GM18511 (cell line): Measurements from ENCODE around the gene HMGCS2.
"Not testable (repeated sequence)": the region's sequence is repeated elsewhere in the genome, so short reads cannot be mapped to it uniquely, and the experiment has no call there.

Experiments used
- ATAC-seq: cut with Tn5 transposase; IDR thresholded peaks from one replicate; pipeline ENCODE4 v1.9.1; 2021; ENCODE audit warnings: mild to moderate bottlenecking, moderate library complexity; ENCODE audit not compliant: unreplicated experiment

HMGCS2 gene

DNA sequence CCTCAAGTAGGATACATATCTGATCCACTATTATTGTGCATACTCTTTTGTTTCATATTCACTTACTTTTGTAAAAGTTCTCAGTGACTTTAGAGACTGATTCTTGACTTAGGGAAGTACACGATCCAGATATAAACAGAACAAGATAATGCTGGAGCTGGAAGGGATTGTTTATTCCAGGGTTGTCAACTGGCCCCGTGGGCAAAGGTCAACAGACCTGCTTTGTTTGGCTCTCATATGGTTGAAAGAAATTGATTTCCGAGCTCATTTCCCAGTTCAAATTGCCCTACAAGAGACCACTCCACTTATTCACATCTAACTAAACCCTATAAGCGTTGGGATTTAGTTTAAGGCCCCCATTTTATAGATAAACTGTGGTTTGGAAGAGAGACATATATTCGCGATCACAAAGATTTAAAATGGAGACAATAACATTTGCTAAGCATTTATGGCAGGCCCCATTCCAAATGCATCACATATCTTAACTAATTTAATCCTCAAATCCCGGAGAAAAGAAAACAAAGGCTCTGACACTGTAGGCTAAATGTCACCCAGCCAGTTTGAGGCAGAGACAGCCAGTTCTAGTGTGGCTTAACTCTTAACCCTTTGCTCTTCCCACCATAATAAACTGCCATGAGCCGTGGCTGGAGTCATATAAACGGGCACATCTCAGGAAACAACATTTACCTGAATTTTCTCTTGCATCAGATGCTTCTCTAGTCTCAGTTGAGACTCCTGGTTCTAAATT, 21.9 kb upstream of the HMGCS2 start:
- ATAC-seq = no peak

DNA sequence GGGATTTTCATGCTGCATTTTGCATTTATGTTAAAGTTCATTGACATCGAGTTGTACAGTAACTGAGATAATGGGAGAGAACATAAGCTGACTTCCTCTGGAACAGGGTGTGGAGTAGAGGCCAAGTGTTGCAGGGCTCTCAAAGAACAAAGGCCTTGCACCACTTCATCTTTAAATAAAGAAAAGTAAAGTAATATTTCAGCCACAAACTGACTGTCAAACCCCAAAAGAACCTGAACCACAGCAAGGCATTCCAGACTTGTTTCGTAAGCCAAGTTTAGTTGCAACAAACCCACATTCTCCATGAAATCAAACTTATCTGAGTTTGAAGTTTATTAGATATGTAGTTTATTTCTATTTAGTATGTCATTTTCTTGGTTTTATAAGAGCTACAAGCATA, 19.1 kb upstream of the HMGCS2 start:
- no peak for ATAC-seq

DNA sequence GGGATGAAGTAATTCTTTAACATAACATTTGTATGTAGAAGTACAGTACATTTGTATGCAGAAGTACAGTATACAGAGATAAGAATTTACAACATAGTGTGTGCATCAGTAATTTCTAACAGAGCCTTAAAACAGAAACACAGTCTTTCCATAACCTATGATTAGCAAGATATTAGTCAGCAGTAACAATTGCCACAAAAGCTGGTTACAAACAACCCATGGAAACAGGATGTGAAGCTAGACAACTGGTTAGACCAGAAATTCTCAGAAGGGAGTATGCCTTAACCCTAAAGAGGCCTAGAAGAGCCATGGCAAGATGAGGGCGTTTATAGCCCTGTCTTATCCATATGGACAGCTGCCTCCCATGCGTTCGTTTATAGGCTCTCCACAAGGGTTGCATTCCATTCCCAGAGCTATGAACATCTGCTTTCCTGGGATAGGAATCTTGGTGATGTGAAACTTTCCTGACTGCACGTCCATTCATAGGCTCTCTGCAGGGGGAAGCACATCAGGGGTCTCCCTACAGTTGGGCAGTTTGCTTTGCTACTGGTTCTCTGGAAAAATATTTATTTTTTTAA, 17.9 kb upstream of the HMGCS2 start:
- not testable (repeated sequence) for ATAC-seq

DNA sequence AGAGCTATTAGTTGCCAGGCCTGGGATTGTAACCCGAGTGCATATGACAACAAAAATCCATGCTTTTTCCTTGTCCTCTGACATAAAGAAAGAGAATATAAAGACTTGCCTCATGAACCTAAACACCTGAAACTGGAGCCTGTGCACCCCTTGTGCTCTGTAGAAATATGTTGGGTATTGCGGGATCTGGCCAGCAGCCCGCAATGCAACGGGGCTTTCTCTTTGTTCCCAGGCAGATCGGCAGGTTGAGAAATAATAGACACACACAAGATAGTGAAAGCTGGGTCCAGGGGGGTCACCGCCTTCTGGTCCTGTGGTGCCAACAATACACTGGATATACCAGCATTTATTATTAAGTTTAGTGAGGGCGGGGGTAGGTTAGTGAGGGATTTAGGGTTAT, 17.3 kb upstream of the HMGCS2 start:
- not testable (repeated sequence) for ATAC-seq

DNA sequence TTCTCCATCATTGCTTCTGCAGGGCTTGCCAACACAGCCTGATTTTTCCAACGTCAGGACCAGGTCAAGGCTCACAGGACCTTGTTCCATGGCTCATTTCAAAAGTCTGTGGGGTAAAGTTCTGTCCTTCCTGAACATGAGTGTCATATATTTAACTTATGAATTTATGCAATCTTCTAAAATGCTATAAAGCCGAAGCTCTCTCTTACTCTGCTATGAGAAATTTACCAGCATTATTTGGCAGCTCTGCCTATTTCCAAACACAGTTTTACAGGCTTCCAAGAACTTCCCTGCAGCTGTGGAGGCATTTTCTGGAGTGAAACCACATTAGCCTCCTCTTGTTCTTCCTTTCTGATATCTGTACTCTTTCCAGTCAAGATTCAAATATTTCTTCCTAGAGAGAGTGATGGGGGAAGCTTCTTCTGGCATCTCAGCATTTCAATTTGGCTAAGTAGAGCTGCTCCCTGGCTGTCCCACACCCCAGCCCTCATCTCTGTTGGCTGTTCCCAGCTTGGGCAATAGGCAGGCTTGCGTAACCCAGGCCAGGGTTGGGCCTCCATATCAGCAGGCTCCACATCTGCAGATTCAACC, 15.6 kb upstream of the HMGCS2 start:
- no peak for ATAC-seq

DNA sequence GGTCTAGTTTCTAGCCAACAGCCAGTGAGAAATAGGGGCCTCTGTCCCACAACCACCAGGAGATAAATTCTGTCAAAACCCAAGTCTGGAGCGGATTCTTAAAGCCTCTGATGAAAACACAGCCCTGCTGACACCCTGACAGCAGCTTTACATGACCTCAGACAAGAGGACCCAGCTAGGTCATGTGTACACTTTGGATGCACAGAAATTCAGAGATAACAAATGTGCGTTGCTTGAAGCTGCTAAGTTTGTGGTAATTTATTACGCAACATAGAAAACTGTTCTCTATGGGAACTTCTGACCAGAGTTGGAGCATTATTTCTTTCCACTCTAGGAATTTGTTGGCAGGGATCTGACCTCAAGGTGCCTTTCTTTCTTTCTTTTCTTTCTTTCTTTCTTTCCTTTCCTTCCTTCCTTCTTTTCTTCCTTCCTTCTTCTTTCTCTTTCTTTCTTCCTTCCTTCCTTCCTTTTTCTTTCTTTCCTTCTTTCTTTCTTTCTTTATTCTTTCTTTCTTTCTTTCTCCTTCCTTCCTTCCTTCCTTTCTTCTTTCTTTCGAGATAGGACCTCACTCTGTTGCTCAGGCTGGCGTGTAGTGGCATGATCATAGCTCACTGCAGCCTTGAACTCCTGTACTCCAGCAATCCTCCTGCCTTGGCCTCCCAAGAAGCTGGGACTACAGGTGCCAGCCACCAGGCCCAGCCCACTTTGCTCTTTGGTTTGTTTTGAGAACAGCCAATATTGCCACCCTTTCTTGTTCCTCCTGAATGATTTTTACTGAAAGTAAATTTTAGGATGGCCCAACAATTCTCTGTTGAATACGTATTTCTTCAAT, 14.9 kb upstream of the HMGCS2 start:
- ATAC-seq = no peak

DNA sequence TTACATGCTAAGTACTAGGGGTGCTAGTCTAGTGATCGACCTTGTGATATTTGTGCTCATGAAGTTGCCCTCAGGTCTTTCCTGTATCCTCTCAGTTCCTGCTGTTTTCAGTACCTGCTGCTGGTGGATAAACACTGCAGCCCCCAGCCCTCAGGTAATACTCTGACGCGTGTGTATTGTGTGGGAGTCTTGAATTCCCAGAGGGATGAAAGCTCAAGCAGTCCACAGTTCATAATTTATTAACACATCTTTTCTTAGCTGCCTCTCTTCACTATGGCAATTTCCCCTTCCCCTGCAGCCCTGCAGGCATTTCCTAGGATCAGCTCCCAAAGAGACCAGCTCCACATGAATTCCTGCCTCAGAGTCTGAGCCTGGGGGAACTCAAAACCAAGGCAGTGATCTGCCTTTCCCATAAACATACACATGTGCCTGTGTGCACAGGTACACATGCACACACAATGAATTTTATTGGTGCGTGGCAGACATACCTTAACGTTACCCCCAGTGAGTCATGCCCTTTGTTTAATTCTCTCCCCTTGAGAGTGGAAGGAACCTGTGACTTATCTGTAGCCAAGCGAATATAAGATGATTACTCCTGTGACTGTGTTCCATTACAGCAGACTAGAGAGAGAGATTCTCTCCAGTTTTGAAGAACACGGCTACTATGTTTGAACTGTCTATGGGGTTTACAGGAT, 14.1 kb upstream of the HMGCS2 start:
- no peak for ATAC-seq

DNA sequence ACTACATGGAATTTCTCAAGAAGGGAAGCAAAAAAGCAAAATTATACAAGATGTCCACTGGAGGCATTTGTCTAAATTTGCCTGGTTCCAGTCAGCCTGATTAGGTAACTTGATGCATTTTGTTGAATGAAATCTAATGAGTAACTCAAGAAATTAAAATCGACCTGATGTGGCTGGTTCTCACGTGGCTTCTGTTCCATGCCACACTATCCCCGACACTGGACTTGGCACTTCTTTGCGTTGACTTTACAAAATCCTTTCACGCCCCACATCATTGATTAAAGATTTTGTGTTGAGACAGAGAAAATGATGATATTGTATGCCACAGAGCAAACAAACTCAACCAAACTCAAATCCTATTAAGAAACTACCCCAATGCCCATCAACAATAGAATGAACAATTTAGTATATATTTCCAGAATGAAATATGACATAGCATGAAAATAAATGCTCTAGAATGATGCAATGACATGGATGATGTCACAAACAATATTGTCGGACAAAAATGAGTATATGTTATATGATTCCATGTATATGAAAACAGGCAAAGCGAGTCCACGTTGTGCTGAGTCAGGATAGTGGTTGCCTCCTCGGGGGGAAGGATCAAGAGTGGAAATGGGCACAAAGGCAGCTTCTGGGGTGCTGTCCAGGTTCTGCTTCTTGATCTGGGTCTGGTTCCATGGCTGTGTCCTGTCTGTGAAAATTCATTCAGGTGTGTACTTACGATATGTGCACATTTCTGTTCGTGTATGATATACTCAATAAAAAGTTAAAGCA, 12.9 kb upstream of the HMGCS2 start:
- ATAC-seq = no peak

DNA sequence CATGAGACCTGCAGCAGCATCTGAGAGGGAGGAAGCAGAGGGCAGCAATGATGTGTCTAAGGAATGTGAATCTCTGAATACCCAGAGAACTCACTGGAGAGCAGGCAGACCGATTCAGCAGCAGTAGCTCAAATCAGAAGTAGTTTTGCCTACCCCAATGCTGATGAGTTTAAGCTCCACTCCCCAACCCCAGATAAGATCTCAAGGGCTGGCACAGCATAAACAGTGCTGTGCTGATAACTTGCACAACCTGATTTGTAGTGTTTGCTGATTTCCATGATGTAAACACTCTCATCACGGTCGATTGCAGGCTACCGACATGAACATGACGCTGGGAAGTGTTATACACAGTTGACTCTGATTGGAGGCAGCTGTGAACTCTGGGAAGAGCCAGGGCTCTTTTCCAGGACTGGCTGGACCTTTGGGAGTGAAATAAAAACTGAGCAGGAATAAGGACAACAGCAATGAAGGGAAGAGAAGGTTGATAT, 11.2 kb upstream of the HMGCS2 start:
- no peak for ATAC-seq

DNA sequence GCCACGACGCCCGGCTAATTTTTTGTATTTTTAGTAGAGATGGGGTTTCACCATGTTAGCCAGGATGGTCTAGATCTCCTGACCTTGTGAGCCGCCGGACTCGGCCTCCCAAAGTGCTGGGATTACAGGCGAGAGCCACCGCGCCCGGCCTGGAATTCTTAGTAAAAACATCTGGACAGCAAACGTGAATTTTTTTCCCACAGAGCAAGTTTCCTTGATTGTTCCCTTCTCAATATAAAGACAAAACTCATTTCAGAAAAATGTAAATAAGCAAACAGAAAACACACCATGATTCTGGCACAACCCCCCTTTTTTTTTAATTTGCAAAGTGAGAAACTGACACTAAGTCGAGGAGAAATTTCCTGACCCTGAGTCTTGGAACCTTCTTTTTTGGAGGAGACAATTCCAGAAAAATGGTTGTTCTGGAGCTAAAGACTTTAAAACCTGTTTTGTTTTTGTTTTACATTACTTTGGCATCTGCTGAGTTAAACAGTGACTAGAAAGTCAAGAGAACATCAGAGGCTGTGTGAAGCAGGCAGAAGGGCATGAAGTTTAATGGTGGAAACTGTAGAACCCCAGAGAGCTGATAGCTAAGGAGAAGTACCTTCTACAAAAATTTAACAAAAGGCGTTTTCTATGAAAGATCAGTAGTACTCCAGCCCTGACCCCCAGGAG, 10.3 kb upstream of the HMGCS2 start:
- no peak for ATAC-seq

DNA sequence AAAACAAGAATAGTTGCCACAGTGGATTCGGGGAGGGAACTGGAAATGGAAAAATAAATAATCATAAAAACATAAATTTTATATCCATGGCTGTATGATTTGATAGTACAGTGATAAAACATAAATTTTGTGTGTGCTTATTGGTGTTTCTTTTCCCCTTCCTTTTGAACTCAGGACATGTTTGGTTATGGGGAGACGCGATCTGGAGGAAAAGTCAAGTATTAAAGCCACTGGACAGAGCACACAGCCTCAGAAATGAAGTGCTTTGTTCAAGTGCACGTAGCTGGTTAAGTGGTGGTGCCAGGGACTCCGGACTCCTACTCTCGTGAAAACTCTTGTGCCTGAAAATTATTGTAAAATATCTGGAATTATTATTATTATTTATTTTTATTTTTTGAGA, 9.7 kb upstream of the HMGCS2 start:
- ATAC-seq = no peak

DNA sequence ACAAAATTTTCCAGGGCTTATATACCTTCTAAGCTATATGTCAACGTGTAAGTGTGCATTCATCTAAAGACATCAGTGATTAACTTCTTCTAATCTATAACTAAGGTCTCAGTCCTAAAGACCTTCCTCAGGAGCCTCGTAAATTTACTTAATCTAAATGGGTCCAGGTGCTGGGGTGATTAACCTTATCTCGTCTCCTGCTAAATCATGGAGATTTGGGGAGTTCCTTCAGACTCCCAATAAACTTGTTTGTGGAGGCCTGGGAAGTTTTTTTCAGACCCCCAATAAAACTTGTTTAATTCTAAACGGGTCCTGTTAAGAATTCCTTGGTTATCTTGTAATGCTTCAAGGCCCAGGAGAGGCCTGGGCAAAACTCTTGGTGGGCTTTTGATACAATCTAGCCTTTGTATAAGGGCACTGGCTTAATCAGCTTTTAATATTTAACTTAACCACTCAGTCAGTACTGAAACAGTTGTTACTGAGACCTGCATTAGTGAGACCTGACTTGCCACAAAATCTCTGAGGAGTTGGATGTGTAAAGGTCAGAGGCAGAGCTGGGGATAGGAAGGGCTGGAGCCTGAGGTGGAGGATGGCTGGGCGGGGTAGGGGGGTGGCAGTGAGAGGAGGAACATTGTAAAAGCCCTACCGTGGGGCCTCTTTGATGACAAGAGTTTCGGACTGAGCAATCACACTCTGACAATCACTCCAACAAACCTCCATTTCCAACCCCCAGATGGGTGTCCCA, 6.2 kb upstream of the HMGCS2 start:
- ATAC-seq = no peak

DNA sequence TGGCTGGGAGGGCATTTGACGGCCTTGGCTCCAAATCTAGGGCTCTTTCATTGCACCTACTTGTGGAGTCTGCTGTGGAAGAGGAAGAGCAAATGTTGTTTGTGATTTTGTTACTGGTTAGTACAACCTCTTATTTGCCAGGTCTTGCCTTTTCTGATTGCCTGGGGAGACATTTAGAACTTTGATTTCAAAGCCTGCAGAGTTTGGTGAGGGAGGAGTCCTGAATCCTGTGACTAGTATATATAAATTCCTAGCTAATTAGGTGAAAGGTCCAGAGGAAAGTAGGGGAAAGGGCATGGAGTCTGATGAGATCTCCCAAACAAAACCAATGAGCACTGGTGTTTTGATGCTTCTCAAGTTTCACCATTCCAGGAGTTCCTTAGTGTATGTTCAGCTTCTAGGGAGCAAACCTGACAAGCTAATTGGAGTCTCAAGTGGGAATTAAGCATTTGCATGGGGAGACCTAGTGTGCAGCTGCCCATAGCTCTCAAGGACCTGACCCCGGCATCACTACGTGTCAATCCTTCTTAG, 5.1 kb upstream of the HMGCS2 start:
- ATAC-seq = no peak

DNA sequence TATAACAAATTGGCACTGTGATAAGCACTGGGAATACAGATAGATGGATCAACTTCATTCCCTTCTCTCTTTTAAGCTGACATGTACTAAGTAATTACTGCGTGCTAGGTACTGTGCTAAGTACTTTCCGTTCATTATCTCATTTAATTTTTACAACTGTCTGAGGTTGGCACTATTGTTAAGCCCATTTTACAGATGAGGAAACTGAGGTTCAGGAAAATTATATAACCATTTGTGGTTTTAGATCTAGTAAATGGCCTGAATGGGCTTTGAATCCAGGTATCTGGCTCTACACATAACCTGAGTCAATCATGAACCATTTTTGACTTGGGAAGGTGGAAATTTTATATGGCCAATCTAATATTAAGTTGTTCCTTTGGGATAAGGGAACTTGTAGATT, 3.6 kb upstream of the HMGCS2 start:
- ATAC-seq = no peak

DNA sequence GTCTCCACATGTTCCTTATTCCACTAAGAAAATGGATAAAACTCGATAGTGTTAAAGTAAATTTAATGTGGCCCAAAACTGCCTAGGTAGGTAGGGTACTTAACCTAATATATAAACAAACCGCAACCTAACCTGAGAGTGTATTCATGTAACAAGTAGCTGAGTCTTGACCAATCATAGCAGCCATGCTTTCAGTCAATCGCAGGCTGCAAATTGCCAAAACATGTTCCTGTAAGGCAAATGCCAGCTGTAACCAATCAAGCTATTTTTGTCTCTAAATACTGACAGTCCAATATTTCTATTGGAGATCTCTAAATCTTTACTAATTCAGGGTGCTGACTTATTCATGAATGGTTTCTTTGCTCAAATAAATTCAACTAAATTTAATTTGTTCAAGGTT, 3.1 kb upstream of the HMGCS2 start:
- no peak for ATAC-seq

DNA sequence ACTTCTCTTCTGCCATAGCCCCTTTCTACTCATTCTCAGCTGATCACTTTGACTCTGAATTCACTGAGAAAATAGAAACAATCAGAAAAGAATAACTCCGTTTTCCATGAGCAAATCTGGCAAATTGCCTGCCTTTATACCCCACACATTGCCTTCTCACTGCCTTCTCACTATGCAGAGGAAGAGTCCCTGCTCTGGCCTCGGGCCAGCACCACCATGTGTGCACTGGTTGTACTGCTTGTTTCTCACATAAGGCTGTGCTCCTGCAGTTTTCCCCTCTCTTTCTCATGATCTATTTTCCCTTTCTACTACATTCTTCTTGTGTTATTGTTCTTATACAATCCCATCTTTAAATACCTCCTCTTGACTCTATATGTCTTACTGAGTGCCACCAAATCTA, 2.3 kb upstream of the HMGCS2 start:
- no peak for ATAC-seq

DNA sequence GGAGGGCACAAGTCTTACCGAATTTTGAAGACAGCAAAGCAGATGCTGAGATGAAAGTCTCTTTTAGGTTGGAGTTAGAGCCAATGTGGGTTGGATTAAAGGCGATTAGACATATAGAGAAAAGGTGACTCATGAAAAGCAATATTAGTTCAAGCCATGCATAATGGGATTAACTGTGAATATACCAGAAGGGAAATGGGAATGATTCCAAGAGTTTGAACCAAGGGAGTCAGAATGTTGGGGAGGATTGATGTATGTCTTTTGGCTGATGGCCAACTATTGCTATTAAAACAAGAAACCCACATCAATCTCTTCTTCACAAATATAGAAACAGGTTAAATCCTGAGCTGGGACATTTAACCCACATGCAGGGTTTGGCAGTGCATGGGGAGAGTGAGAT, 1.2 kb downstream of the HMGCS2 start:
- ATAC-seq = no peak

DNA sequence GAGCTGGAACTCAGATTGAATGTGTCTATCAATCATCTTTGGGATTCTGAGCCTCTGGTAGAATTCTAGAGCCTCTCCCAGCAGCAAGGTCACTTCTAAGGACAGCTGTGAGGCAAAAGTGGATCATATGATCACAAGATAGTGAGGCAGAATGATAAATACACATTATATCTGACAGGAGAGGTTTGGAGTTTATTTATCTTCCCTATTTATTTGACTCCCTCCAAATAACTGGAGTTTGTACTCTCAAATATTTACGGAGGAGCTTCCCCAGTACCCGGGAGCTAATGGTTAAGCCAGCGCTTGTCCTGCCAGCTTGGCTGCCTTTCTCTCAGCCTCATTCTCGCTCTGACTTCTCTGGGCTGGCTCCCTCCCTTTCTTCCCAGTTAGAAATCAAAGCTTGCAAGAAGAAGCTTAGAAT, 2.3 kb downstream of the HMGCS2 start:
- no peak for ATAC-seq

DNA sequence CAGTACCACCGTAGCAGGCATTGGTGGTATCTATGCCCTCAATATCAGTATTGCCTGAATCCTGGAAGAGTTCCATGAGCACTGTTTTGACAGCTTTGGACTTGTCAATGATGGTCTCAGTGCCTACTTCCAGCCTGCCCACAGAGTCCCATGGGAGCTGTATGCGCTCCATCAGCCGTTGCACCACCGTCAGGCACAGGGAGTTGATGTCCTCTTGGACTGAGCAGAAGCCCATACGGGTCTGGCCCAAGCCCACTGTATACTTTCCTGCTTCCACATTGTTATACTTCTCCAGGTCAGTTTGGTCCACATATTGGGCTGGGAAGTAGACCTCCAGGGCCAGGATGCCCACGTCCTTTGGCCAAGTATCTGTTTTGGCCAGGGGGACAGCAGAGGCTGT, 4.5 kb downstream of the HMGCS2 start:
- ATAC-seq = no peak
